ENCODE results near the gene CHML.

The CHML gene

GRCh38 chr1:241647658-241648057, 7.5 kb upstream of the CHML start:
- H3K4me3 ChIP-seq (ENCODE audit: control insufficient read depth, low read depth, low read length) = no peak overlapping the region
- no peak for DNase-seq (ENCODE audit: low read depth)
- TF ChIP-seq CTCF (IDR thresholded peaks at IDR 0.05; ENCODE audit: control insufficient read depth, insufficient read depth, low read depth, low read length, missing control alignments) = no peak

GRCh38 chr1:241646201-241646600, 6.0 kb upstream of the CHML start:
- TF ChIP-seq CTCF (IDR thresholded peaks at IDR 0.05; ENCODE audit: control insufficient read depth, insufficient read depth, low read depth, low read length, missing control alignments) = no peak
- no peak for DNase-seq (ENCODE audit: low read depth)
- H3K4me3 ChIP-seq (ENCODE audit: control insufficient read depth, low read depth, low read length) = no peak overlapping the region

- no peak for DNase-seq (ENCODE audit: low read depth)
- no peak for TF ChIP-seq CTCF (IDR thresholded peaks at IDR 0.05; ENCODE audit: control insufficient read depth, insufficient read depth, low read depth, low read length, missing control alignments)
- H3K4me3 ChIP-seq (ENCODE audit: control insufficient read depth, low read depth, low read length) = no peak overlapping the region
Measured at GRCh38 chr1:241645199-241645598, 5.0 kb upstream of the CHML start.

GRCh38 chr1:241644259-241644658, 4.1 kb upstream of the CHML start:
- TF ChIP-seq CTCF (IDR thresholded peaks at IDR 0.05; ENCODE audit: control insufficient read depth, insufficient read depth, low read depth, low read length, missing control alignments) = no peak
- no peak overlapping the region for H3K4me3 ChIP-seq (ENCODE audit: control insufficient read depth, low read depth, low read length)
- DNase-seq (ENCODE audit: low read depth) = no peak

GRCh38 chr1:241642593-241642944, 2.4 kb upstream of the CHML start:
- DNase-seq (ENCODE audit: low read depth) = no peak
- no peak for TF ChIP-seq CTCF (IDR thresholded peaks at IDR 0.05; ENCODE audit: control insufficient read depth, insufficient read depth, low read depth, low read length, missing control alignments)
- H3K4me3 ChIP-seq (ENCODE audit: control insufficient read depth, low read depth, low read length) = no peak overlapping the region

- DNase-seq (ENCODE audit: low read depth) = no peak
- H3K4me3 ChIP-seq (ENCODE audit: control insufficient read depth, low read depth, low read length) = no peak overlapping the region
- TF ChIP-seq CTCF (IDR thresholded peaks at IDR 0.05; ENCODE audit: control insufficient read depth, insufficient read depth, low read depth, low read length, missing control alignments) = no peak
Measured at GRCh38 chr1:241641773-241642592, 1.8 kb upstream of the CHML start.

Data from AG09309 (cell line).